Bronchial epithelial cell (primary cell): ENCODE measurements around the gene TNK1. TPM values are rescaled to one million over a fixed set of nuclear protein-coding genes. Genes with fewer than 3 reads are reported as not detected.

Experiments
- DNase-seq: peaks from one replicate; pipeline ENCODE4 v3.0.0-alpha.2; 2010; ENCODE audit warnings: low read depth
- FAIRE-seq: peaks from 2 replicates; lab custom pipeline; 2011; peaks lifted over from hg19 to GRCh38; lab: Jason Lieb, UNC
- H3K27me3 ChIP-seq: 2 replicates; pipeline ENCODE4 v1.5.1; 2011; ENCODE audit warnings: low read length; ENCODE audit not compliant: control insufficient read depth, insufficient read depth
- H3K36me3 ChIP-seq: 2 replicates; pipeline ENCODE4 v1.5.1; 2011; ENCODE audit warnings: low read length; ENCODE audit not compliant: control insufficient read depth, insufficient read depth
- H3K4me3 ChIP-seq: 2 replicates; pipeline ENCODE4 v1.5.1; 2011; ENCODE audit warnings: mild to moderate bottlenecking, low read depth, low read length, control low read depth
- total RNA-seq: library from RNA; depleted of rRNA; stranded (reverse); fragments of >200 nt; gene quantifications from 2 replicates; pipeline ENCODE4 v1.2.1, GENCODE V29; 2014
- TF ChIP-seq, protein P1 (sequence below): IDR thresholded peaks from 2 replicates; pipeline ENCODE4 v1.5.1; 2011; ENCODE audit warnings: mild to moderate bottlenecking, moderate library complexity, low read length, control low read depth, inconsistent platforms; ENCODE audit not compliant: insufficient read depth, severe bottlenecking

Gene TNK1
- total RNA-seq, 1 donor from 2014 or later, result 11.8 TPM

GRCh38 chr17:7374353-7374752 is 6.5 kb upstream of the TNK1 start:
- TF ChIP-seq, protein P1, sequence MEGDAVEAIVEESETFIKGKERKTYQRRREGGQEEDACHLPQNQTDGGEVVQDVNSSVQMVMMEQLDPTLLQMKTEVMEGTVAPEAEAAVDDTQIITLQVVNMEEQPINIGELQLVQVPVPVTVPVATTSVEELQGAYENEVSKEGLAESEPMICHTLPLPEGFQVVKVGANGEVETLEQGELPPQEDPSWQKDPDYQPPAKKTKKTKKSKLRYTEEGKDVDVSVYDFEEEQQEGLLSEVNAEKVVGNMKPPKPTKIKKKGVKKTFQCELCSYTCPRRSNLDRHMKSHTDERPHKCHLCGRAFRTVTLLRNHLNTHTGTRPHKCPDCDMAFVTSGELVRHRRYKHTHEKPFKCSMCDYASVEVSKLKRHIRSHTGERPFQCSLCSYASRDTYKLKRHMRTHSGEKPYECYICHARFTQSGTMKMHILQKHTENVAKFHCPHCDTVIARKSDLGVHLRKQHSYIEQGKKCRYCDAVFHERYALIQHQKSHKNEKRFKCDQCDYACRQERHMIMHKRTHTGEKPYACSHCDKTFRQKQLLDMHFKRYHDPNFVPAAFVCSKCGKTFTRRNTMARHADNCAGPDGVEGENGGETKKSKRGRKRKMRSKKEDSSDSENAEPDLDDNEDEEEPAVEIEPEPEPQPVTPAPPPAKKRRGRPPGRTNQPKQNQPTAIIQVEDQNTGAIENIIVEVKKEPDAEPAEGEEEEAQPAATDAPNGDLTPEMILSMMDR, result no peak
- no peak overlapping the region for H3K4me3 ChIP-seq
- no peaks in the 10 kb centered on the region for H3K36me3 ChIP-seq
- H3K27me3 ChIP-seq, result no peaks in the 10 kb centered on the region
- peak; percentile 28 for FAIRE-seq
- DNase-seq, result no peak

DNA sequence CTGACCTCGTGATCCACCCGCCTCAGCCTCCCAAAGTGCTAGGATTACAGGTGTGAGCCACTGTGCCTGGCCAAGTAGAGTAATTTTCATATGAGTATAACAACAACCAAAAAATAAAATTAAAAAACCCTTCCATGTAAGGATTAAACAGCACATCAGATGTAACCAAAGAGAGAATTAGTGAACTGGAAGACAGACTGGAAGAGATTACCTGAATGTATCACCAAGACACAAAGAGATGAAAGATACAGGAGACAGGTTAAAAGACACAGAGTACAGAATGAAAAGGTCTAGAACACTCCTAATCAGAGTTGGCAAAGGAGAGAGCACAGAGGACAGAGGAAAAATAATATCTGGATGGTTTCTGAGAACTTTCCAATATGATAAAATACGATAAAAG is 1.8 kb upstream of the TNK1 start:
- Histone ChIP-seq H3K36me3 (peaks cover 11% of the 10 kb centered on the region), H3K4me3 (no peak overlapping the region), H3K27me3 (no peaks in the 10 kb centered on the region)
- FAIRE-seq, result no peak
- no peak for DNase-seq
- TF ChIP-seq, protein P1, result no peak

GRCh38 chr17:7380321-7380720 is 568 bp upstream of the TNK1 start:
- FAIRE-seq, result peak; percentile 92
- no peak for DNase-seq
- H3K4me3 ChIP-seq, result peak overlapping the region; percentile 82
- peaks cover 12% of the 10 kb centered on the region for H3K36me3 ChIP-seq
- TF ChIP-seq, protein P1, result no peak
- no peaks in the 10 kb centered on the region for H3K27me3 ChIP-seq

DNA sequence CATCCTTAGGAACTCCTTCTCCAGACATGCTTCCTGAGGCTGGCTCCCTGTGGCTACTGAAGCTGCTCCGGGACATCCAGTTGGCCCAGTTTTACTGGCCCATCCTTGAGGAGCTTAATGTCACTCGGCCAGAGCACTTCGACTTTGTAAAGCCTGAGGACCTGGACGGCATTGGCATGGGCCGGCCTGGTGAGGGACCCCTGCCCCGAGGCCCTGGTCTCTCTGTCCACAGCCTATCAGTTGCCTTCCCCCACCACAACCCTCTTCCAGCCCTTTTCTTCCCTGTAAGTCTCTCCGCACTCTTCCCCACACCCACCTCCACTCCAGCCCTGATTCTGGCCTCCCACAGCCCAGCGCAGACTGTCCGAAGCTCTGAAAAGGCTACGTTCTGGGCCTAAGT is 2.0 kb downstream of the TNK1 start:
- peaks cover 19% of the 10 kb centered on the region for H3K36me3 ChIP-seq
- no peak for DNase-seq
- TF ChIP-seq, protein P1, result no peak
- no peaks in the 10 kb centered on the region for H3K27me3 ChIP-seq
- no peak overlapping the region for H3K4me3 ChIP-seq
- FAIRE-seq, result no peak

GRCh38 chr17:7383371-7383741 is 2.5 kb downstream of the TNK1 start:
- Histone ChIP-seq H3K36me3 (peaks cover 21% of the 10 kb centered on the region), H3K27me3 (no peaks in the 10 kb centered on the region), H3K4me3 (no peak overlapping the region)
- DNase-seq (no peak), FAIRE-seq (no peak)
- TF ChIP-seq, protein P1, result no peak

DNA sequence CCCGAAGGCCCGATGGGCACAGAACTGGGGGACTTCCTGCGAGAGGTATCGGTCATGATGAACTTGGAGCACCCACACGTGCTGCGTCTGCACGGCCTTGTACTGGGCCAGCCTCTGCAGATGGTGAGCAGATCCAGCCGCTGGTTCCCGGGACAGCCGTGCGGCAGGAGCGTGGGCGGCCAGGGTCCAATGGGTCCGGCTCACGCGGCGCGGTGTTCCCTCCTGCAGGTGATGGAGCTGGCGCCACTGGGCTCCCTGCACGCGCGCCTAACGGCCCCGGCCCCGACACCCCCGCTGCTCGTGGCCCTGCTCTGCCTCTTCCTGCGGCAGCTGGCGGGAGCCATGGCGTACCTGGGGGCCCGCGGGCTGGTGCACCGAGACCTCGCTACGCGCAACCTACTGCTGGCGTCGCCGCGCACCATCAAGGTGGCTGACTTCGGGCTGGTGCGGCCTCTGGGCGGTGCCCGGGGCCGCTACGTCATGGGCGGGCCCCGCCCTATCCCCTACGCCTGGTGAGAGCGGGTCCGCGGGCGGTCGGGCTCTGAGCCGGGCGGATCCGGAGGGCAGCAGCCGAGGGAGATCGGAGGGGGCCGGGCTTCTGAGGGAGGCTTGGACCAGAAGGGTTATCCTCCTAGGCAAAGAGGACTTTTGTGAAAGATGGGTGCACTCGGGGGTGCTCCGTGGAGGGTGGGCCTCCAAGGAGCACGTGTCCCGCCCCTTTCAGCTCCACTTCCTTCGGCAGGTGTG is 3.0 kb downstream of the TNK1 start:
- no peak overlapping the region for H3K4me3 ChIP-seq
- no peak for FAIRE-seq
- H3K27me3 ChIP-seq, result no peaks in the 10 kb centered on the region
- TF ChIP-seq, protein P1, result no peak
- peaks cover 25% of the 10 kb centered on the region for H3K36me3 ChIP-seq
- no peak for DNase-seq
